Hematopoietic multipotent progenitor cell treated with erythropoietin and hydrocortisone succinate and interleukin-3 and kit ligand, for 4 days (in vitro differentiated cells): Measurements from ENCODE around the gene SLC2A1.

ENCODE experiments used
- DNase-seq: peaks from one replicate; pipeline ENCODE4 v3.0.0-alpha.2; 2015

The SLC2A1 gene

DNA sequence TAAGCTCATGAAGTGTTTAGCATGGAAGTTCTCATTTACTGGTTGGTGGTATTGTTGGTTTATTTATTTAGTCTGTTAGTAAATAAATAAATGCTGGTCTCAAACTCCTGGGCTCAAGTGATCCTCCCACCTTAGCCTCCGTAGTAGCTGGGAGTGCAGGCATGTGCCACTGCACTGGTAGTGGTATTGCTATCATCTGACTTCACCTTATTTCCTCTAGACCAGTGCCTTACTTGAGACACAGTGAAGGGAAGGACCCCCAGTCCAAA is 1.4 kb upstream of the SLC2A1 start:
- no peak for DNase-seq

DNA sequence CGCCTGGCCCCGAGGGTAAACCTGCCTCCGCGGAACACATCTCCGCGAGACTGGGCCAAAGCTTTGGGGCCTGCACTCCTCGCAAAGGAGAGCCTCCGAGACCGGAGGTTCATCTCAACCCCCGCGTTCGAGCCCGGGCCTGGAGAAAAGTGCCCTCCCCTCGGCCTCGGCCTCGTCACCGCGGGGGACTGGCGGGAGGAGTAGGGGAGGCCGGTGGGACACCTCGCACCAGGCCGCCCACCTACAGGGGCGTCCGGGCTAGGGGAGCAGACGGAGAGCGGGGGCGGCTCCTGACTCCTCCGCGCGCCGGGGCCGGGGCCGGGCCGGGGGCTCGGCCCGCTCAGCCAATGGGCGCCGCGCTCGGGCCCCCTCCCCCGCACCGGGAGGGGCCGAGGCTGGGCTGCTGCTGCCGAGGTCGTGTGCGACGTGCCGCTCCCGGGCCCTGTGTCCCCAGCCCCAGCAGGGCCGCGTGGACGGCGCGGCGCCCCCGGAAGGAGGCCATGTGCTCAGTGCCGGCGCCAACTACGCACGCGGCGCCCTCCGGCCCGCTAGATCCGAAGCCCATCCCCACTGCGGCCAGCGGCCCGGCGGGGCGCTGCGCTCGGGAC is 684 bp downstream of the SLC2A1 start:
- DNase-seq = peak; percentile 80

DNA sequence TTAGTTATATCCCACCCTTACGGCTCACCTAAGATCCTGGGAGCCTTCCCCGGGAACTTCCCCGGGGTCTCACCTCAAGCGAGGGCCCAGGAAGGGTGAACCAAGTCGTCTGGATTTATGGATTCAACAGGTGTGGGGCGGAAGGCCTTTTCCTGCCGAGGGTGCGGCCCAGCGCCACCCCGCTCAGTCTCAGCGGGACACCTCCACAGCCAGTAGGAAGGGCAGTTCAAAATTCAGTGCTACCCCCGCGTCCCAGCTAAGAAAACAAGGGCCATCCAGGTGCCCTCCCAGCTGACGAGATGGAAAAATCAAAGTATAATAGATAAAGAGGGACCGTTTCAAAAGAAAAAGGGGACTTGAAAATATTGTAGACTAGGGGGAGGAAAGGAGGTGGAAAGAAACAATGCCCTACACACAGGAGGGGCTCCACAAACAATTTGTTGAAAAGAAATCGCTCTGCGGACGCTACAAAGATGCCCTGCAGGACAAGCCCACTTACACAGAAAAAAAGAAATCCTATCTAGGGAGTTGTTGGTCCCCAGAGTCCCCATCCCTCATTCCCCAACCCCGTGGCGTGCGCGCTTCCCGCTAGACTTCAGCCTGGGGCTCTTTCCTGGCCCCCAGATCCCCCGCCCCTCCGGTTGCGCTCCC is 1.3 kb downstream of the SLC2A1 start:
- DNase-seq = no peak

DNA sequence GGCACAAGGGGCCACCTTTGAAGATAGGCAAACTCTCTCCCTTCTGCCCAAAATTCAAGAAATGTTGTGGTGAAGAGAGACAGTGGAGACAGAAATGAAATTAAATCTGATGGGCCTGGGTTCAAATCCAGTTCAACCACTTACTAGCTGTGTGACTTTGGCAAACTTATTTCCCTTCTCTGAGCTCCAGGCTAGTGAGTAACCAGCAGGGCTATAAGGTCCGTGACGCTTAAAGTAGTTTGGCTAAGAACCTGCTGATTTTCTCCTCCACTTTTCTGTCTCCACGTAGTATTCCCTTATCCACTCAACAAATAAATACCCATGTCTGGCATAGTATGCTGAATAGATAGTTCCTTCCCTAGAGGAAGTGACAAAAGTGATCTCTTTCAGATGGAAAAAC is 1.9 kb downstream of the SLC2A1 start:
- no peak for DNase-seq

DNA sequence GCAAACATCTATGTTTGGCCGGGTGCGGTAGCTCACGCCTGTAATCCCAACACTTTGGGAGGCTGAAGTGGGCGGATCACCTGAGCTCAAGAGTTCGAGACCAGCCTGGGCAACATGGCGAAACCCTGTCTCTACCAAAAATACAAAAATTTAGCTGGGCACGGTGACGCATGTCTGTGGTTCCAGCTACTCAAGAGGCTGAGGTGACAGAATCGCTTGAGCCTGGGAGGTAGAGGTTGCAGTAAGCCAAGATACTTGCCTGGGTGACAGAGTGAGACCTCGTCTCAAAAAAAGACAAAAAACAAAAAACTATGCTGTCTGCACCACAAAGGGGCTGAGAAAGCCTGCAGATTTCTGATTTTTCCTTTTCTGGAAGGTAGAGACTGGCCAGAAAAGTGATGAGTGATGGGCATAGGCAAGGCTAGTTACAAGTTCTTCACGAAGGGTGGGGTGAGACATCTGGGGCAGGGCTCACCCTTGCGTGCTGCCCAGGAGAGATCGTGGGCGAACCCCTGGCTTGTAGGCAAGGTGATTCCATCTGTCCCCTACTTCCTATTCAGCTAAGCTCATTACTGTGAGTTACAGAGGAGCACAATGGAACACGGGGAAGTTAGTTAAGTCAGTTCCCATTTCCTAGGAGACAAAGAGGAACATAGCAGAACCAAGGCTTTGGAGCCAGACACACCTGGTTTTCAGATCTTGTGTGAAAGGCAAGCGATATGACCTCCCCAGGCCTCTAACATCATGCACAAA is 3.2 kb downstream of the SLC2A1 start:
- no peak for DNase-seq

DNA sequence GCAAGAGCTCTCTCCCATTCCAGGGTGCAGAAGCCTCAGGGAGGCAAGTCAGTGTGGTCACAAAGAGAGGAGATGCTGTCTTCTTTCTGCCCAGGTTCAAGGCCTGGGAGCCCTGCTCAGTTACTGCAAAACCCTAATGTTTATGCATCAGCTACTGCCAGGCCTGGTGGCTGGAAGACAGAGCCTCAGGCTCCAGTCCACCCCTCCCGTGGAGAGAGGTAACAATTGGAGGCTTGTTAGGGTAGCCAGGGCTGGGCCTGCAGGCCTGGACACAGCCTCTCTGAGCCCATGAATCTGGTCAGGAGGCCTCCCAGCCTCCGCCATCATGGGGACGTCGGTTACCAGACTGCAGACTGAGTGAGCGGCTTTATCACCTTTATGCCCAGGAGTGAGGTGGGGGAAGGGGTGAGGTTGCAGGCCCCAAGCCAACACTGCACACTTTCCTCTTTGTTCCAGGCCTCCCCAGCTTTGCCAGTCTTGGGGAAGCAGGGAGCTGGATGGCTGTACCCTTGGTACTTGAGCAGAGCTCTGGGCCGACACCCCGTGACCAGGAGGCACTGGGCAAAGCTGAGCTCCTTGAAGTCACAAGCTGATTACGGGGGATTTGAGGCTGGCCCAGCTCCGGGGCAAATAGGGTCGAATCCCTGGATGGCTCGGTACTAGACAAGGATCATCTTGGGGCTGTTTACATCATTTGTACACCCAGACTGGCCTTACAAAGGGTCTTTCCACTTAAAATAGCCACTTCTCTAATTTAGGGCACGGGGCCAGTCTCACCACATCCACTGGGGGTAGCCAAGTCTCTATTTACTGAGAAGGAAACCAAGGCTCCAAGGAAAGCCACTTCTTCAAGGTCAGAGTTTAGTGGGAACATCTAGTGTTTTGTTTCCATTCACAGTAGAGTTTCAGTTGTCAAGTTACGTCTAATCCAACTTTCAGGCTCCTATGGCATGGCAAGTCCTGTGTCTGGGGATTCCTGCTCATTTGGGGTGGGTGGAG is 5.2 kb downstream of the SLC2A1 start:
- DNase-seq = no peak

DNA sequence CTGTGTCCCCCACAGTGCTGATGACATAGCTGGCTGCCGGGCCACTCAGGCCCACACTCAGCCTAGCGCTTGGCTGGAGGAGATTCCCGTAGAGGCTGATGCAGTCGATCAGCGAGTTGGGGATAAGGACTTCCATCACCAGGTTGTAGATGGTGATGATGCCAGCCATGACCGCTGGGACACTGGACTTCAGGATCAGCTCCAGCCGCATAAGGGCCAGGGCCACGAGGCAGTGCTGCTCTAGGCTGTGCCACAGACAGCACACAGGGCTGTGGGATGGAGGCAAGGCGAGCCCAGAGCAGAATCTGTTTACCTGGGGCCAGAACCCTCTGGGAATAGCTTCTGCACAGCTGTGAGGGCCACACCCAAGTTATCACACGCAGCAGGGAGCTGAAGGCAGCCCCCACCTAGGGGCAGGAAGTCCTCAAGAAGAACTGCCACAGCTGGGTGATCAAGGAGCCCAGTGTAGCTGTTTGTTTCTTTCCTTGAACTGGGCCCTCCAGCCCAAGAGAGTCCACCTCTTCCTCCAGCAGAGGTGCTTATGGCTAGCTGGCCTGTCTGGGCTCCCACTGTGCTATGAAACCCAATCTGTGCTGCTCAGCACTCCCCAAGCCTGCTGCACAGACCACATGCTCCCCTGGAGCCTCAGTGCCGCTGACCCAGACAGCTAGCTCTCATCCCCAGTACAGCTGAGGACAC is 6.2 kb downstream of the SLC2A1 start:
- DNase-seq = peak; percentile 77

DNA sequence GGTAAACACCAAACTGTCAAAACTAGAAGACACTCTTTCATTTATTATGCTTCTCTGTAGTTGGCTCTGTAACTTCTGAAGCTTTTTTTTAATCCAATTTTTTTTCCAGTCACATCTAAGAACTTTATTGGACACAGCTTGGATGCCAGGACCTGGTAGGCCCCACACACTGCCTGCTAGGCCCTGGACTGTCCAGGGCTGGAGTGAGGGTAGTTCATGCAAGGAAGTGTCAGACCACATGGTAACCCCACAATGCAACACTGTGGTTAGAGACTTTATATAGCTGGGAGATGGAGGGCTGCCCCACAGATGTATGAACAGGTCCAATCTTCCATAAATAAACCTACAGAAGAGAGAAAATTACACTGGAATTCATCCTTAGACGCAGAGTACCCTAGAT is 7.1 kb downstream of the SLC2A1 start:
- DNase-seq = no peak

DNA sequence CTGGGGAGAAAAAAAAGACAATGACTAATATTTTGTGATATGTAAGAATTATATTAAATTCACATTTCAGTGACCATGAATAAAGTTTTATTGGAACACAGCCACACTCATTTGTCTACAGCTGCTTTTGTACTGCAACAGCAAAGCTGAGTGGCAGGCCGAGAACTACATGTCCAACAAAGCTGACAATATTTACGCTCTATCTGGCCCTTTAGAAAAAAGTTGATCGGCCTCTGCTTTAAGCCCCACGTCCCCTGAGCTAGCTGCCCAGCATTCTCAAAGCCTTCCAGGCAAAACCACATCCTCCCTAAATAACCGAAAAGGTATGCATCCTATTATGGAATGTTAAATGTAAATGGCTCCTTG is 8.6 kb downstream of the SLC2A1 start:
- no peak for DNase-seq

DNA sequence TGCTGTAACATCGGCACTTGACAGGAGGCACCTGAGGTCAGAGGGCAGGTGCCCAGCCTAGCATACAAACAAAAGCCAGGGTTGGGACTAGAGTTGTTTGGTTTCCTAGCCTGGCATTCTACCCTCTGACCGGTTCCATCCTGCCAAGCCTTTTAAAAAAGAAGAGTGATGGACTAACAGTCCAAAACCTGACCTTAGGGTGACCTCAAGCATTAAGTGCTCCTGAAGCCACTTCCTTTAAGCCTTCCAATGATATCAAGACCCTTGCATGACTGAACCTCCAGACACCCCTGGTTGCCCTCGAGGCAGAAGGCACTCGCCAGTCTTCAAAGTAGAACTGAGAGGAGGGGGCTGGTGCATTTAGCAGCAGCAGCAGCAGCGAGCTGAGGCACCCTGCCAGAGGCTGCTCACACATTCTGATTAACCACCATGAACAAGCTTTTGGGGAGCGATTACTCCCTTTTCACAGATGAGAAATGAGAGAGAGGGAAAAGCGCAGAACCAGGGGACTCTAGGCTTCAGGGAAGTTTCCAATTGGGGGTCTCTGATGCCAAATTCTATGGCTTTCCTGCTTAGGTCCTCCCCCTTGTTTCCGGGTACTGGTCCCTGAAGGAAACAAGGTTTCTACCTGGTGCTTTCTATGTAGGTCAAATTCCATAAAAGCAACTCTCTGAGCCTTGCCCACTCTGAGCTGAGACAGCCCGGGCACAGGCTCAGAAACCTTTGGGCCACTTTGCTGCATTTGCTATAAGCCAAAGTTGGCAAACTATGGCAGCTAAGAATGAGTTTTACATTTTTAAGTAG is 9.2 kb downstream of the SLC2A1 start:
- peak; percentile 94 for DNase-seq

DNA sequence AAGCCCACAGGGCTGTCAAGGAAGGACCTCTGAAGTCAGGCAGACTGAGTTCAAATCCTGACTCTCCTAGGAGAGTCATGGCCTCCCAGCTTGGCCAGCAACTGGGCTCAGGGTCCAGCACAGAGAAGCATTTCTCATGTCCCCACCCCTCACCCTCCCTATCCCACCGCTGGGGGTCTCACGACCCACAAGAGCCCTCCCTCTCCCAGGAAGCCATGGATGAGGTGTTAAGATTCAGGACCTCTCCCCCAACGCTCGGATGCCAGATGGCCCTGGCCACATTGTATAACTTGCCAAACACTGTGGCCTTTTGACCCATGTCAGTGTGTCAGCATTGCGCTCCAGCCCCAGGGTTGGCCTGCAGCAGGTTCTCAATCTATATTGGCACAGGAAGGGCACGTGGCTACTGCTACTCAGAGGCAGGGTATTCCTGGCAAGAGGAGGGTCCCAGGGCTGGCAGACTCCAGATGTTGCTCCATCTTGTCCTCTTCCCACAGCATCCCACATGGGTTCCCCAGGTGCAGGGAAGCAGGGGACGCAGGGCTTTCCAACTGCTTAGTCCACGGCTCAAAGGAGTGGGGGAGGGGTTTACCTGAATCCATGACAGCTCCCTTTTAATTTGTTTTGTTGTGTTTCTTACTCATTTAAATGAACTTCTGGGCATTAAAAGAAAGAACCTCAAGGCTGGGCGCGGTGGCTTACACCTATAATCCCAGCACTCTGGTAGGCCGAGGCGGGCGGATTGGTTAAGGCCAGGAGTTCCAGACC is 10.5 kb downstream of the SLC2A1 start:
- no peak for DNase-seq

DNA sequence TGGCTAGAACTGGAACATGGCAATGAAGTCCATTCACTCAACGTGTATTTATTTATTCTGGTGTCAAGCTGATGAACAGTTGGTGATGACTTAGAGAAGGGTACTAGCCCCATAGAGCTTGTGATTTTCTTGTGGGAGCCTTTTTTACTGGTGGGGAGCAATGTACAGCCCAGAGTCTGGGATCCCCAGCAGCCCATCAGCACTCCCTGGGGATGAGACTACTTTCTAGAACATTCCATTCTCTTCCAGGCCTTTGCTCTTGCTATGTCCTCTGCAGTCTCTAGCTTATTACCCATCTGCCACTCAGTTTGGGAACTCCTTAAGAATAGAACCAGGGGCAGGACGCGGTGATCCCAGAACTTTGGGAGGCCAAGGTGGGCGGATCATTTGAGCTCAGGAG is 11.6 kb downstream of the SLC2A1 start:
- no peak for DNase-seq

DNA sequence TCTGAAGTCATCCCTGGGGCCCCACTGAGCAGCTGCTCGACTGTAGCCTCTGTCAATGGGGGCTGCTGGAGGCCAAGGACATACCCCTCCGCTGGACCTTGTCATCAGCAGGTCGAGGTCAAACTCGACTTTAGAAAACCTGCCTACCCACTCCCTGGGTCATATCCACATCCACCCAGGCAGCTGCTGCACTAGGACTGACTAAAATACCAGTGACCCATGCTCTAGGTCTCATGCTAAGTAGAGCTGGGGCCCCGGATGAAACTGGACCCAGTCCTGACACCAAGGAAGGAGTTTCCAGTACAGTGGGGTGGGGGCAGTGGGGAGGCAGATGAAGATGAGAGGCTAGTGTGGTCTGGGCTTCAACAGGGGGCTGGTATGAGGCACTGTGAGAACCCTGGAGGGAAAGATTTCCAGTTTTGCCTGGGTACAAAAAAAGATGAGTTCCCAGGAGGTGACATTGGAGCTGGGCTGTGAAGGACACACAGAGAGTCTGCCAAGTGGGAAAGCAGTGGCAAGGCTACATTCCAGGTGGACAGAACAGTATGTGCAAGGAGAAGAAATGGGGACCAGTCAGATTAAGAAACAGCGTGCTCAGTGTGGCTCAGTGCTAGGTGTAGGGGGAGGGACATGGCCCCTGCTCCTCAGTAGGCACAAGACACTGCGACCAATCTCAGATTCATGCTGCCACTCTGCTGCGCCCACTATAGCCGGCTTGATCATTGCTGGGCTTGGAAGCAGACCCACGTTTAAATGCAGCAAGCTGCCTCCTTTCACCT is 12.4 kb downstream of the SLC2A1 start:
- no peak for DNase-seq

DNA sequence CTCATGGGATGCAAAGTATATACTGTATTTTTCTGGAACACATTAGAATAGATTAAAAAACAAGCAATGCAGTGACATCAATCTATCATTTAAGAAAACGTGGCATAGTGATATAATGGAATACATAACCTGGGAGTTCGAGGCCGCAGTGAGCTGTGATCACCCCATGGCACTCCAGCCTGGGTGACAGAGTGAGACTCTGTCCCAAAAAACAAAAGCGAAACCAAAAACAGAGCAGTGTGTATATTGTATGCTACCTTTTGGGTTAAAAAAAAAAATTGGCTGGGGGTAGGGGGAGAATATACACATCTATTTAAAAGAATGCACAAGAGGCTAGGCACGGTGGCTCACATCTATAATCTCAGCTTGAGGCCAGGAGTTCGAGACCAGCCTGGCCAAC is 13.5 kb downstream of the SLC2A1 start:
- peak; percentile 41 for DNase-seq

DNA sequence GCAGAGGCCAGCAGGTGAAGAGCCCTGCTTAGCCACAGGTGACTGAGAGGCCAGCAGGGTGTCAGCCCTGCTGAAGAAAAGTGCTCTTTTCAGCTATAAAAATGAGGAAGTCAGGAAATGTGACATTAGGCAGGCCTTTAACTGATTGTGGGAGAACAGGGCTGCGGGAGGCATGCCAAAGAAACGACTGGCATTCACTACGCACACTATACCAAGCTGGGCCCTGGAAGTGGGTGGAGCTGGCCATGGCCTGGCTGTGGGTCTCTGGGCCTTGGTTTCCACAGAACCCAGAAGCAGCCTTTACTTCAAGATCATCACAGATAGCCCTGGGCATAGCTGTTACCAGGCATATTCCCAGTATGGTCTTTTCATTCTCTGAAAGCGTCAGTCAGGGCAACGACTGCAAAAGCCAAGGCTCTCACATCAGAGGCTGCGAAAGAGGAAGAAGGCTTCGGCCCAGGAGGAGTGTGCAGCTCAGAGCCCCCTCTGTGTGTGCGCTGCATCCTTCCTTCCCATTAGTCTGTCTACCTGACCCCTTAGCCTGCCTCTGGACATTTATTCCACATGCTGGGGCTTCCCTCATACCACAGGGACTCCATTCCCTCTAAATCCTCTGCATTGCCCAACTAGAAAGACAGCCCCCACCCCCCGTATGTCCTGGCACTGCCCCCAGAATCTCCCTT is 14.3 kb downstream of the SLC2A1 start:
- DNase-seq = peak; percentile 91

DNA sequence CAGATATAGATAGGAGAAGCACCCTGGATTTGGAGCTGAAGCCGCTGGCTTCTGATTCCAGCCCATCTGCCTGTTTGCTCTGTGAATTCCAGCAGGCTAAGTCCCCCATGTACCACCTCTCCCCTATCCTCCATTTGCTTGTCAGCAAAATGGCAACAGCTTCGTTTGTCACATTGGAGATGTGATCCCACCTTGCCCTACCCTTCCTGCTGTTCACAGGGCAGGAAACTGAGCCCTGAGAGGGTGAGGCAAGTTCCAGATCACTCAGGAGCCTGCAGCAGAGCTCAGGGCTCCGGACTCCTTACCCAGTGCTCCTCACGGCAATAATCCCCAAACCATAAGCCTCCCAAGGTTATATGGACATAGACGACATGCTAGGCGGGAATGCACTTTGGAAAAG is 14.9 kb downstream of the SLC2A1 start:
- no peak for DNase-seq

DNA sequence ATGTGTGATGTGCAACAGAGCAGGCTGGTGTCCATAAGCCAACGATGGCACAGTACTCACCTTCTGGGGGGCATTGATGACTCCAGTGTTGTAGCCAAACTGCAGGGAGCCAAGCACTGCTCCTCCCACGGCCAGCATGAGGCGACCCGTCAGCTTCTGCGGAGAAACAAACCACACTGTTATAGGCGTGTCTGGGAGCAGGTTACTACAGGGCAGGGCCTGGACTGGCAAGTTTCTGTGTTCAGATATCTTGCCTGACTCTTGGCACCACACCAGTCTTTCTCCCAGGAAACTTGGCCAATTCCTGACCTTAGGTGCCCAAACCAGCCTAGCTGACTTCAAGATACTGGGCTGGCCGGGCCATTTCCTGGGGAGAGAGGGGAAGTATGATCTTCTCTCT is 15.5 kb downstream of the SLC2A1 start:
- DNase-seq = peak; percentile 85

DNA sequence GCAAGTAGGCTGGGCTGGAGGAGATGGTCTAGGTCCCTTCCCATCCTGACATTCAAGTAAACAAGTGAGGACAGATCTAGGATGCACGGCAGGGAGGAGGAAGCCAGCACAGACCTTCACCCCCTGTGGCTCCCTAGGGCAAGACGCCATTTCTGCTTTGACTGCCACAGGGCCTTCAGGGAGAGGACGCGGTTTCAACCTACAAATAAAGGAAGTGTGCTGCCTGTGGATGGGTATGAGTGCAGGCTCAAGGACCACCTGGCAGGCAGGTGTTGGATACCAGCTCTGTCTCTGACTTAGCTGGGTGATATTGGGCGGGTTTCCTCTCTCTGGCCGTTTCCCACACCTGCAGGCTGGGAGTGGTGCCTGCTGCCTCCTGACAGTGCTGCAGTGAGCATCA is 16.2 kb downstream of the SLC2A1 start:
- no peak for DNase-seq

DNA sequence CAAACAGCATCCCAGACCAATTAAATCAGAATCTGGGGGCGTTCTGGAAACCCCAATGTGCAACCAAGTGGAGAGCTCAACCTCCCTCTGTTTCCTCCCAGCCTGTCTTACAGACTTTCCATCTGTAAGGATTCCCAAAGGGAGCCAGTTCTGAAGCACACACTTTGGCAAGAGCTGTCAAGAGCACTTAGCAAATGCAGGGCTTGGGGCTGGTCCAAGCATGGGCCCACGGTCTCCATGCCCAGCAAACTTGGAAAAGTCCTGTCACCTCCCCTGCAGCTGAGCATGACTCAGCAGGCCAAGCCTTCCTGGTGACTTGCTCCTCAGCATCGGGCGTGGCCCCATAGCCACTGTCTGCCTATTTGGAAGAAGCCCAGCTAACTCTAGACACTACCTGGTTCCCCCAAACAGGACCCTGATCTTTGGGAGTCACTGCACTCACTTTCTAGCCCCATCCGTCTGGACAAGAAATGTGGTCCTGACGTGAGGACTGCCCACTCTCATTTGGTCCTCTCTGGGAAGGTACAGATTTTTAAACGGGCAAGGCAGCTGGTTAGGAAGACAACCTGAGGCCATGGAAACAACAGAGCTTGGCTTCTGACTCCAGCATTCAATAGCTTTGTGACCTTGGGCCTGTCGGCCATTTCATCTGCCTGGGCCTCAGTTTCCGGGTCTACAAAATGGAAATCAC is 16.9 kb downstream of the SLC2A1 start:
- DNase-seq = peak; percentile 81
